ENCODE results near the gene HYAL2. TPM values are rescaled to one million over a fixed set of nuclear protein-coding genes. Genes with fewer than 3 reads are reported as not detected.
A peak's percentile ranks its signal among the peaks of the same experiment; 100 is the strongest.

The HYAL2 gene
- polyA plus RNA-seq, 1 experiment, result 46.6 TPM

- Histone ChIP-seq H3K9me3 (ENCODE audit: control insufficient read depth, insufficient read depth, low read length) (peaks cover 3% of the 10 kb centered on the region; the same call in 1 of the 2 replicates), H3K4me3 (ENCODE audit: low read depth, low read length) (no peak overlapping the region), H3K27ac (ENCODE audit: low read depth, low read length) (no peak overlapping the region), H3K27me3 (ENCODE audit: control insufficient read depth, insufficient read depth, low read length) (peaks cover 18% of the 10 kb centered on the region)
- CTCF ChIA-PET, result interaction anchor here (1.0 to 1.6 kb wide), 2 partner anchors 176 to 184 kb away, joined by 4 to 5 read pairs; no protein-coding TSS in a partner anchor
- no peak for DNase-seq (ENCODE audit: low read depth, low spot score)
- no peak for TF ChIP-seq CTCF (IDR thresholded peaks at IDR 0.05; ENCODE audit: low read depth, low read length)
- POLR2A ChIA-PET, result no interaction called here
Measured at GRCh38 chr3:50365842-50366220, 43.3 kb upstream of the HYAL2 start.

GRCh38 chr3:50365080-50365841, 42.7 kb upstream of the HYAL2 start:
- H3K9me3 ChIP-seq (ENCODE audit: control insufficient read depth, insufficient read depth, low read length), result peaks cover 3% of the 10 kb centered on the region; the same call in 1 of the 2 replicates
- H3K4me3 ChIP-seq (ENCODE audit: low read depth, low read length), result peak overlapping the region; percentile 60
- H3K27me3 ChIP-seq (ENCODE audit: control insufficient read depth, insufficient read depth, low read length), result peaks cover 18% of the 10 kb centered on the region
- no peak for TF ChIP-seq CTCF (IDR thresholded peaks at IDR 0.05; ENCODE audit: low read depth, low read length)
- ChIA-PET POLR2A (interaction anchor here (1.1 kb wide), 1 partner anchor 28 kb away, joined by 4 read pairs; no protein-coding TSS in a partner anchor), CTCF (interaction anchor here (0.7 to 1.6 kb wide), 3 partner anchors 177 to 185 kb away, joined by 4 to 7 read pairs (median 5); no protein-coding TSS in a partner anchor)
- H3K27ac ChIP-seq (ENCODE audit: low read depth, low read length), result no peak overlapping the region
- peak; percentile 20 for DNase-seq (ENCODE audit: low read depth, low spot score)

- peak overlapping the region; percentile 60 for H3K4me3 ChIP-seq (ENCODE audit: low read depth, low read length)
- no peak overlapping the region for H3K27ac ChIP-seq (ENCODE audit: low read depth, low read length)
- peaks cover 15% of the 10 kb centered on the region for H3K27me3 ChIP-seq (ENCODE audit: control insufficient read depth, insufficient read depth, low read length)
- POLR2A ChIA-PET, result interaction anchor here (1.1 kb wide), 1 partner anchor 28 kb away, joined by 4 read pairs; no protein-coding TSS in a partner anchor
- CTCF ChIA-PET, result interaction anchor here (0.7 to 1.6 kb wide), 2 partner anchors 178 to 183 kb away, joined by 5 to 7 read pairs; no protein-coding TSS in a partner anchor
- no peak for TF ChIP-seq CTCF (IDR thresholded peaks at IDR 0.05; ENCODE audit: low read depth, low read length)
- peaks cover 3% of the 10 kb centered on the region; the same call in 1 of the 2 replicates for H3K9me3 ChIP-seq (ENCODE audit: control insufficient read depth, insufficient read depth, low read length)
- no peak for DNase-seq (ENCODE audit: low read depth, low spot score)
Measured at GRCh38 chr3:50364573-50365079, 42.1 kb upstream of the HYAL2 start.

- Histone ChIP-seq H3K4me3 (ENCODE audit: low read depth, low read length) (peak overlapping the region; percentile 35), H3K27me3 (ENCODE audit: control insufficient read depth, insufficient read depth, low read length) (no peaks in the 10 kb centered on the region), H3K9me3 (ENCODE audit: control insufficient read depth, insufficient read depth, low read length) (peaks cover 6% of the 10 kb centered on the region; the same call in 1 of the 2 replicates), H3K27ac (ENCODE audit: low read depth, low read length) (no peak overlapping the region)
- no peak for DNase-seq (ENCODE audit: low read depth, low spot score)
- TF ChIP-seq CTCF (IDR thresholded peaks at IDR 0.05; ENCODE audit: low read depth, low read length), result no peak
- ChIA-PET CTCF (interaction anchor here (0.6 kb wide), 1 partner anchor 256 kb away, joined by 3 read pairs; no protein-coding TSS in a partner anchor), POLR2A (interaction anchor here (1.4 kb wide), 1 partner anchor 9 kb away, joined by 5 read pairs; the partner anchor contains the start of genes CYB561D2 and NPRL2)
Measured at GRCh38 chr3:50359760-50360110, 37.2 kb upstream of the HYAL2 start.
